Measurements from ENCODE around the gene ZFR2.
"Not testable (repeated sequence)": the region's sequence is repeated elsewhere in the genome, so short reads cannot be mapped to it uniquely, and the experiment has no call there.

GRCh38 chr19:3874695-3875094 is 5.9 kb upstream of the ZFR2 start:
- TF ChIP-seq CTCF (IDR thresholded peaks at IDR 0.05; ENCODE audit: low read depth, low read length, missing input control); JUND (IDR thresholded peaks at IDR 0.05); TAF1 (conservative IDR thresholded peaks at IDR 0.05); REST (IDR thresholded peaks at IDR 0.05); NR2F2 (IDR thresholded peaks at IDR 0.05); SP1 (IDR thresholded peaks at IDR 0.05); EGR1 (IDR thresholded peaks at IDR 0.05; ENCODE audit: low read depth in 2 of 2); ATF3 (IDR thresholded peaks at IDR 0.05); RAD21 (IDR thresholded peaks at IDR 0.05); YY1 (IDR thresholded peaks at IDR 0.05): not testable (repeated sequence)
